ENCODE data around the gene ZNF454.

- no peak for TF ChIP-seq POLR2A (IDR thresholded peaks at IDR 0.05)
- TF ChIP-seq, protein P1, sequence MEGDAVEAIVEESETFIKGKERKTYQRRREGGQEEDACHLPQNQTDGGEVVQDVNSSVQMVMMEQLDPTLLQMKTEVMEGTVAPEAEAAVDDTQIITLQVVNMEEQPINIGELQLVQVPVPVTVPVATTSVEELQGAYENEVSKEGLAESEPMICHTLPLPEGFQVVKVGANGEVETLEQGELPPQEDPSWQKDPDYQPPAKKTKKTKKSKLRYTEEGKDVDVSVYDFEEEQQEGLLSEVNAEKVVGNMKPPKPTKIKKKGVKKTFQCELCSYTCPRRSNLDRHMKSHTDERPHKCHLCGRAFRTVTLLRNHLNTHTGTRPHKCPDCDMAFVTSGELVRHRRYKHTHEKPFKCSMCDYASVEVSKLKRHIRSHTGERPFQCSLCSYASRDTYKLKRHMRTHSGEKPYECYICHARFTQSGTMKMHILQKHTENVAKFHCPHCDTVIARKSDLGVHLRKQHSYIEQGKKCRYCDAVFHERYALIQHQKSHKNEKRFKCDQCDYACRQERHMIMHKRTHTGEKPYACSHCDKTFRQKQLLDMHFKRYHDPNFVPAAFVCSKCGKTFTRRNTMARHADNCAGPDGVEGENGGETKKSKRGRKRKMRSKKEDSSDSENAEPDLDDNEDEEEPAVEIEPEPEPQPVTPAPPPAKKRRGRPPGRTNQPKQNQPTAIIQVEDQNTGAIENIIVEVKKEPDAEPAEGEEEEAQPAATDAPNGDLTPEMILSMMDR (IDR thresholded peaks at IDR 0.05) = no peak
- TF ChIP-seq EP300 (IDR thresholded peaks at IDR 0.05) = no peak
Observed at GRCh38 chr5:178931846-178932760, 8.9 kb upstream of the ZNF454 start.
